K562 (cell line): Measurements from ENCODE around the gene HTRA3. TPM values are rescaled to one million over a fixed set of nuclear protein-coding genes. Genes with fewer than 3 reads are reported as not detected.

Experiments used
- CHD1 ChIP-seq: fragments of 200-600 bp; sonication (generic); IDR thresholded peaks from one replicate; pipeline ENCODE4 v1.6.1; 2012; ENCODE audit warnings: mild to moderate bottlenecking, moderate library complexity, low read length, inconsistent platforms
- ILK ChIP-seq: fragments of 450-650 bp; IDR thresholded peaks from 2 replicates; pipeline ENCODE4 v1.6.1; 2016; ENCODE audit warnings: missing genetic modification characterization, low read depth, mild to moderate bottlenecking, missing compliant biosample characterization, moderate library complexity, borderline replicate concordance
- NRF1 ChIP-seq, 2 experiments: fragments of 450-650 bp; IDR thresholded peaks in 1 of 2; conservative IDR thresholded peaks in 1 of 2; 2 replicates each; pipeline ENCODE4 v1.6.1; 2014; ENCODE audit warnings: mild to moderate bottlenecking in 2 of 2
- PHF20 ChIP-seq: fragments of 450-650 bp; IDR thresholded peaks from 2 replicates; pipeline ENCODE4 v1.6.1; 2018; ENCODE audit not compliant: partially characterized antibody
- SAFB2 ChIP-seq: fragments of 200-400 bp; formaldehyde crosslinking; IDR thresholded peaks from 2 replicates; pipeline ENCODE4 v1.6.1; 2018; ENCODE audit warnings: borderline replicate concordance, low read length, low read depth, moderate library complexity; ENCODE audit not compliant: severe bottlenecking
- XRCC5 ChIP-seq: fragments of 200-400 bp; formaldehyde crosslinking; IDR thresholded peaks from 2 replicates; pipeline ENCODE4 v1.6.1; 2017; ENCODE audit warnings: low read depth, mild to moderate bottlenecking, low read length
- polyA plus RNA-seq, 8 experiments: library from polyadenylated mRNA; depleted of rRNA in 4 of 8; stranded (reverse) in 5 of 8; unstranded in 3 of 8; fragments of >200 nt; fragmentation: Nextera tagmentation in 2 of 8; fragmentation: Illumina TruSeq in 1 of 8; extraction: Ambion mirVana in 2 of 8; extraction: Trizol in 1 of 8; gene quantifications; 2 replicates each; pipeline versions ENCODE4 v1.2.1 to v1.2.3, GENCODE V29; 2011 to 2014; ENCODE audit warnings: inconsistent platforms in 1 of 8, missing spikeins in 1 of 8
- total RNA-seq, 7 experiments: library from RNA; depleted of rRNA in 6 of 7; stranded (reverse); fragments of >200 nt in 6 of 7; fragmentation: Illumina TruSeq in 2 of 7; extraction: Trizol in 2 of 7; gene quantifications; 2 replicates each; pipeline versions ENCODE4 v1.2.1 to v1.2.3, GENCODE V29; 2011 to 2021; ENCODE audit warnings: low replicate concordance in 1 of 7
- TF ChIP-seq, protein P1 (sequence below), 2 experiments: fragments of 450-650 bp in 1 of 2; IDR thresholded peaks; 2 replicates each; pipeline ENCODE4 v1.6.1; 2011 to 2017; ENCODE audit warnings: low read depth in 2 of 2, antibody characterized with exemption in 1 of 2, borderline replicate concordance in 1 of 2, low read length in 1 of 2, mild to moderate bottlenecking in 1 of 2, mixed read lengths in 1 of 2; ENCODE audit not compliant: control insufficient read depth in 1 of 2

The HTRA3 gene
- total and polyA plus RNA-seq, 9 of the 15 experiments (the other 6 are each of a cell fraction or from before 2014, with no cell fraction given) = 0.04 TPM; not detected in 8

DNA sequence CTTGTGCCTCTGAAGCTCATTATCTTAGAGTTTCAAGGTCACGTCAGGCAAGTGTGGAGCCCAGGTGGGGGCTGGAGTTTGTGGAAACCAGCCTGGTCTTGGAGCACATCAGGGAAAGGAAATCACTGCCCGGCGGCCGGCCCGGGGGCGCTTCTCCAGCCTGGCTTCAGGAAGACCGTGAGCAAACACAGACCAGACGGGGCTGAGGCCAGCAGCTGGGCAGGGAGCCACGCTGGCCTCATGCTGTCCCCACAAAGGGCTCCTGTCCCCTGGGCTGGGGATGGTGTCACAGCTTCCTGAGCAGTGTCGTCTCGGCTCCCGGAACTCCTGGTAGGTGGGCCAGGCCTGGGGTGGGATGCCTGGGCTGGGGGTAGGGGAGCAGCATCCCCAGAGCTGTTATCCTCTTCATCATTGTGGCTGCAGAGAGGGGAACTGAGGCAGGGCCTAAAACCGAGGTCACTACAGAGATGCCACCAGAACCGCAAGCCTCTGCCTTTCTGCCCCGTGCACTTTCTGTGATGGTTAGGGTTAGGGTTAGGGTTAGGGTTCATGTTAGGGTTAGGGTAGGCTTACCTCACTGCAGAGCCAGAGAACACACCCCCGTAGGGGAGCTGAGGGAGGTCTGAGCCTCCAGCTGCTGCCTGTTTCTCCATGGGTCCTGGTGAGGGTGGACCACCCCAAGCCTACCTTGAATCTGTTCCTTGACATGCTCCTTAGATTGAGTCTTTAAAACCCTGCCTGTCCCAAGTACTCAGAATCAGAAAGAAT is 77.5 kb downstream of the HTRA3 start (continued):
- TF ChIP-seq, protein P1, sequence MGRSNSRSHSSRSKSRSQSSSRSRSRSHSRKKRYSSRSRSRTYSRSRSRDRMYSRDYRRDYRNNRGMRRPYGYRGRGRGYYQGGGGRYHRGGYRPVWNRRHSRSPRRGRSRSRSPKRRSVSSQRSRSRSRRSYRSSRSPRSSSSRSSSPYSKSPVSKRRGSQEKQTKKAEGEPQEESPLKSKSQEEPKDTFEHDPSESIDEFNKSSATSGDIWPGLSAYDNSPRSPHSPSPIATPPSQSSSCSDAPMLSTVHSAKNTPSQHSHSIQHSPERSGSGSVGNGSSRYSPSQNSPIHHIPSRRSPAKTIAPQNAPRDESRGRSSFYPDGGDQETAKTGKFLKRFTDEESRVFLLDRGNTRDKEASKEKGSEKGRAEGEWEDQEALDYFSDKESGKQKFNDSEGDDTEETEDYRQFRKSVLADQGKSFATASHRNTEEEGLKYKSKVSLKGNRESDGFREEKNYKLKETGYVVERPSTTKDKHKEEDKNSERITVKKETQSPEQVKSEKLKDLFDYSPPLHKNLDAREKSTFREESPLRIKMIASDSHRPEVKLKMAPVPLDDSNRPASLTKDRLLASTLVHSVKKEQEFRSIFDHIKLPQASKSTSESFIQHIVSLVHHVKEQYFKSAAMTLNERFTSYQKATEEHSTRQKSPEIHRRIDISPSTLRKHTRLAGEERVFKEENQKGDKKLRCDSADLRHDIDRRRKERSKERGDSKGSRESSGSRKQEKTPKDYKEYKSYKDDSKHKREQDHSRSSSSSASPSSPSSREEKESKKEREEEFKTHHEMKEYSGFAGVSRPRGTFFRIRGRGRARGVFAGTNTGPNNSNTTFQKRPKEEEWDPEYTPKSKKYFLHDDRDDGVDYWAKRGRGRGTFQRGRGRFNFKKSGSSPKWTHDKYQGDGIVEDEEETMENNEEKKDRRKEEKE (IDR thresholded peaks at IDR 0.05; ENCODE audit: borderline replicate concordance in 1 of 2, control insufficient read depth in 1 of 2, low read depth in 2 of 2, low read length in 1 of 2) = no peak
- TF ChIP-seq ILK (tag) (no peak), NRF1 (conservative IDR thresholded peaks at IDR 0.05 in 1 of 2, IDR thresholded peaks at IDR 0.05 in 1 of 2) (no peak), CHD1 (no peak), XRCC5 (no peak), SAFB2 (no peak), PHF20 (no peak)
